NCI-H748 (cell line): ENCODE data around the gene CBFA2T3.
A peak's percentile ranks its signal among the peaks of the same experiment; 100 is the strongest.
"Not testable (repeated sequence)": the region's sequence is repeated elsewhere in the genome, so short reads cannot be mapped to it uniquely, and the experiment has no call there.

ENCODE experiments used
- DNase-seq: peaks from one replicate; lab custom pipeline; 2025; ENCODE audit not compliant: unreplicated experiment; lab: John Stamatoyannopoulos, UW

The CBFA2T3 gene

GRCh38 chr16:89013111-89013510 lies 36.1 kb upstream of the CBFA2T3 start:
- DNase-seq: no peak

DNA sequence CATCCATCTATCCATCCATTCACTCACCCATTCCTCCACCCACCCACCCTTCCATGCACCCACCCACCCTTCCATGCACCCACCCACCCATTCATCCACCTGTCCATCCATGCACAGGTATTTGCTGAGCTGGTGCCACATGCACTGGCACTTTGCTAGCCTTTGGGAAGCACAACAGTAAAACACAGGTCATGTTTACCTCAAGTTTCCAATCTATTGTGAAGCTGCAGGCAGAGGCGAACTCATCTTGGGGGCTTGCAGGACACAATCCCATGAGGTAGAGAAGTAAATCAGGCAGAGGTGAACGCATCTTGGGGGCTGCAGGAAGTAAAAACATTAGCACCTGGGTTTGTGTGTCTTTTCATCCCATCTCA lies 35.6 kb upstream of the CBFA2T3 start:
- DNase-seq: no peak

DNA sequence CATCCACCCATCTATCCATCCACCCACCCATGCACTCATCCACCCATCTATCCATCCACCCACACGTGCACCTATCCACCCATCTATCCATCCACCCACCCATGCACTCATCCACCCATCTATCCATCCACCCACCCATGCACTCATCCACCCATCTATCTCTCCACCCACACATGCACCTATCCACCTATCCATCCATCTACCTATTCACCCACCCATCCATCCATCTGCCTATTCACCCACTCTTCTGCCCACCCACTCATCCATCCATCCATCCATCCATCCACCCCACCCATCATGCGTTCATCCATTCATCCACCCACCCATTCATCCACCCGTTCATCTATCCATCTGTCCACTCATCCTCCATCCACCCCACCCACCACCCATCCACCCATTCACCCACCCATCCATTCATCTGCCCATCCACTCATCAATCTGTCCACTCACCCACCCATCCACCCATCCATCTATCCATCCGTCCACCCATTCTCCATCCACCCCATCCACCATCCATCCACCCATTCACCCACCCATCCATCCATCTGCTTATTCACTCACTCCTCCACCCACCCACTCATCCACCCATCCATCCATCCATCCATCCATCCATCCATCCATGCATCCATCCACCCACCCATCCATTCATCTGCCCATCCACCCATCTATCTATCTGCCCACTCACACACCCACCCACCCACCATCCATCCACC lies 35.1 kb upstream of the CBFA2T3 start:
- no peak for DNase-seq

DNA sequence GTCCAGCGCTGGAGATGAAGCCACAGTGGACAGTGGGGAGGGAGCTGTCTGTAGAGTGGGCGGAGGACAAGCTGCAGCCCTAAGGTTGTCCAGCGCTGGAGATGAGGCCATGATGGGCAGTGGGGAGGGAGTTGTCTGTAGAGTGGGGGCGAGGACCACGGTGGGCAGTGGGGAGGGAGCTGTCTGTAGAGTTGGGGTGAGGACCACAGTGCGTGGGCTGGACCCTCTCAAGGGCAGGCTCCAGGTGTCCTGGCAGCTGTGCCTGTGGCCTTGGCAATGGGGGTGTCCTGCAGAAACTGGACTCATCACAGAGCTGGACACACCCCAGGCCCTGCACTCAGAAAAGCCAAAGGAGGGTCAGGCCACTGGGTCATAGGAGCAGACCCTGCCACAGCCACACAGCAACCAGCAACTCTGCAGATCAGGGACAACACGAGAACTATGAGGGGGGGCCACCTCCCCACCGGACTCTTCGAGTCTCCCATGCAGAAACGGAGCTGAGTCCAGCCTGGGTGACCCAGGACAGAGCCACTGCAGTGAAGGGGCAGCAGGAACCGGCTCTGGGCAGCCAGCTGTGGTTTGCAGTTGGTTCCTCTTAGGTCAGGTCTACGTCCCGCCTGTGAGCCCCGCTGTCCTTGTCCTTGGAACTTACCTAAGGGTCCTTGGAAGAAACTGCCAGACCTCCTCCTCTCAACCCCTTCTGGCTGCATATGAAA lies 33.4 kb upstream of the CBFA2T3 start:
- no peak for DNase-seq

- no peak for DNase-seq
Observed at GRCh38 chr16:89009343-89010209, 32.6 kb upstream of the CBFA2T3 start.

DNA sequence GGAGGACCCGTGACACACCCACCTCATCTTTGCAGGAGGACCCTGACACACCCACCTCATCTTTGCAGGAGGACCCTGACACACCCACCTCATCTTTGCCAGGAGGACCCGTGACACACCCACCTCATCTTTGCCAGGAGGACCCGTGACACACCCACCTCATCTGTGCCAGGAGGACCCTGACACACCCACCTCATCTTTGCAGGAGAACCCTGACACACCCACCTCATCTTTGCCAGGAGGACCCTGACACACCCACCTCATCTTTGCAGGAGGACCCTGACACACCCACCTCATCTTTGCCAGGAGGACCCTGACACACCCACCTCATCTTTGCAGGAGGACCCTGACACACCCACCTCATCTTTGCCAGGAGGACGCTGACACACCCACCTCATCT lies 31.8 kb upstream of the CBFA2T3 start:
- DNase-seq: not testable (repeated sequence)

DNA sequence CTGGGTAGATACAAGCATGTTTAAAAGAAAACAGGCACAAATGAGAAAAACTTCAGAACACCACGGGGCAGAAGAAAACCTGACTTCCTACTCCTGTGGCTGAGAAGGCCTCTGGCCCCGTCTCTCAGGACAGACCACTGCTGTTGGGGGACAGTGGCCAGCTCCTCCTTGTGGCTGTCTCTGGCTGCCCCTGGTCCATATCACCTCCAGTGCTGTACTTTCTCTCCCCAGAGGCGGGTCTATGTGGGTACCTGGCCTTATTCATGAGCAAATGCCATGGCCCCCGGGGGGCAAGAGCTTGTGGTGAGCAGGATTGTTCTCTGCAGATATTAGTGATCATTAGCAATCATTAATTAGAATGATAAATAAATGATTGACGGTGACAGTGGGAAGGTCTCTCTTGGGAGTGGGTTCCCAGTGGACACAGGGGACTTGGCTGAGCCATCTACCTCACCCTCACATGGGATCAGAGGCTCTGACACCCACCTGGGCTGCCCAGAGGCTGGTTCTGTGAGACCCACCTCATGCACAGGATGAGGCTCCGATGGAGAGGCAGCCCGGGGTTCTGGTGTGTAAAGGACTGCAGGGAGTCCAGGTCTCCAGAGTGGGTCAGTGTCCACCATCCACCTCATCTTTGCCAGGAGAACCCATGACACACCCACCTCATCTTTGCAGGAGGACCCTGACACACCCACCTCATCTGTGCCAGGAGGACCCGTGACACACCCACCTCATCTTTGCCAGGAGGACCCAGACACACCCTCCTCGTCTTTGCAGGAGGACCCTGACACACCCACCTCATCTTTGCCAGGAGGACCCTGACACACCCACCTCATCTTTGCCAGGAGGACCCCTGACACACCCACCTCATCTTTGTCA lies 30.6 kb upstream of the CBFA2T3 start:
- DNase-seq: no peak

- no peak for DNase-seq
Observed at GRCh38 chr16:89006036-89006752, 29.2 kb upstream of the CBFA2T3 start.

GRCh38 chr16:89005201-89006035 lies 28.4 kb upstream of the CBFA2T3 start:
- DNase-seq: no peak

DNA sequence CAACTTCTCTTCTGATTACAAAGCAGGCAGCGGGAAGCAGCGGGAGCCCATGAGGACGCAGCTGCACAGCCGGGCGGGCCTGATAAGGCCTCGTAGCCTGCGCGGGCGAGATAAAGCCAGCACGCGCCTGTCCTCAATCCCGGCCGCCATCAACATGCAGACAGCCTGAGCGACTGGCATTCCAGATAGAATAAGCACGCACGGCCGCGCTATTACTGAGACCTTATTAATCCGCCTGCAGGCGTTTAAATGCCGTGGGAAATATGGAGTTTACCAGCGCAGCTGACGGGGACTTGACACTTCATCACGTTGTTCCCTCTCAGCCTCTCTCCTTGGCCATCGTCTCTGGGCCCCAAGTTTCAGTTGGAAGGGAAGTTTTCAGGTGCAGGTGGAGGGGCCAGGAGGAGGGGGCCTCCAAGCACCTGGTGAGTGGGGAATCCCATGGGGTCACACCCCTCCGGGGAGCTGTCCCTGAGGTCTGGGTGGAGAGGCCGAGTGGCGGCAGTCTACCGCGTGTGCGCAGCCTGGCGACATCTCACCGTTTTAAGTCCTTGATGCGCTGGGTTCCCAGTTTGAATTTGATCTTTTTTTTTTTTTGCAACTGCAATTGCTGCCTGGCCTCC lies 27.3 kb upstream of the CBFA2T3 start:
- DNase-seq: peak; percentile 39

GRCh38 chr16:89003831-89004208 lies 26.8 kb upstream of the CBFA2T3 start:
- DNase-seq: no peak

GRCh38 chr16:89002851-89003830 lies 26.1 kb upstream of the CBFA2T3 start:
- DNase-seq: no peak

DNA sequence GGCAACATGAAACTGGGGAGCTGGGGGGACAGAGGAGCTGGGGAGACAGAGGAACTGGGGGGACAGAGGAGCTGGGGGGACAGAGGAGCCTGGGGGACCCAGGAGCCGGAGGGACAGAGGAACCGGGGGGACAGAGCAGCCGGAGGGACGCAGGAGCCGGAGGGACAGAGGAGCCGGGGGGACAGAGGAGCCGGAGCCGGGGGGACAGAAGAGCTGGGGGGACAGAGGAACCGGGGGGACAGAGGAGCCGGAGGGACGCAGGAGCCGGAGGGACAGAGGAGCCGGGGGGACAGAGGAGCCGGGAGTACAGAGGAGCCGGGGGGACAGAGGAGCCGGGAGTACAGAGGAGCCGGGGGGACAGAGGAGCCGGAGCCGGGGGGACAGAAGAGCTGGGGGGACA lies 25.1 kb upstream of the CBFA2T3 start:
- not testable (repeated sequence) for DNase-seq

DNA sequence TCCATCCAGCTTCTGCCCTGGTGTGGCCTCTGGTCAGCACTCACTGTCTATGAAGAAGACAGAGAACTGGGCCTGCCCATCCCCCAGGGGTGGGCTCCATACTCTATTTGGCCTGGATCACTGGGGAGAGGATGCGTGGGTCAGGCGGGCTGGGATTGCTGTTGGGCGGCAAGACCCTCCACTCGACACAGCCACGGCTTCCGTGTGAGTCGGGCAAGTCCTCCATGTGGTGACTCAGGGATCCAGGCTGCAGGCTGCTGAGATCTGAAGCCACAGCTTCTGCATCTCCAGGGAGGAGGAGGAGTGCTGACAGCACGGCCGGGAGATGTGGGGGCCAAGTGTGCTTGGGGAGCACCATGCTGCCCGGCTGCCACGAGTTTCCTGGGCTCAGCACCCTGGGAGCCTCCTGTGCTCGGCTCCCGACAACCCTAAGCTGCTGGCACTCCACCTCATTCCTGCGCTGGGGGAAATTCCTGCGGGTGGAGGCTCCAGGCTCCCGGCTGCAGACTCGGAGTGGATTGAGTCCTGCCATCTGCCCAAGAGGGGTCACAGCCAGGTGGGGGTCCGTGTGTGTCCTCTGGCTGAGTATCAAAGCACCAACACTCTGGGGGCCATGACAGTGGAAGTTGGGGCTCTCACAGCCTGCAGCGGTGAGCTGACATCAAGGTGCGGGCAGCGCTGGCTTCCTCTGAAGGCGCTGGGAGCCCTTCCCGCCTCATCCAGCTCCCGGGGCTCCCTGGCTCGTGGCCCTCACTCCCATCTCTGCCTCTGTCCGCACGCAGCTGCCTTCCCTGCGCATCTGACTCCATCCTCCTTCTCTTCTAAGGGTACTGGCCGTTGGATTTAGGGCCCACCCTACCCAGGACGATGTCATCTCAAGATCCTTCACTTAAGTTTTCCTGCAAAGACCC lies 24.4 kb upstream of the CBFA2T3 start:
- no peak for DNase-seq

- no peak for DNase-seq
Observed at GRCh38 chr16:89000207-89000959, 23.4 kb upstream of the CBFA2T3 start.
